ENCODE results near the gene AMPD3. TPM values are rescaled to one million over a fixed set of nuclear protein-coding genes. Genes with fewer than 3 reads are reported as not detected.
A peak's percentile ranks its signal among the peaks of the same experiment; 100 is the strongest.

Gene AMPD3
- total RNA-seq, 2 experiments from 2014 or later = 18.8 to 21.1 TPM

DNA sequence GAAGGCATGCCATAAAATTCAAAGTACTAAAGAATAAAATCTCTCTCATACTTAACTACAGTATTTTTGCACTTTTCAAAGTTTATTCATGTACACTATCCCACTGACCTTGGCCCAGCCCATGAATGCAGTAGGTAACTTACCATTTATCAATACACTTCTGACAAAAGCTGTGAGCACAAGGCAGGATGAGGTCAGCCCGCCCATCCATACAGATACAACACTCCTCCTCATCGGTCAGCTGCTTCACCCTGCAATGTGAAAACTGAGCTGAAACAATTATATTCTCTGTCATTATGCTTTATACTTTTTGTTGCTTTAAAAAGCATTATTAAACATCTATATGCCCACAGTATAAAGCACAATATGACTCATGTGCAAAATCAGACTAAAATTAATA is 63.8 kb downstream of the AMPD3 start:
- no peak overlapping the region for H3K27ac Mint-ChIP-seq
- H3K4me1 Mint-ChIP-seq = peaks cover 2% of the 10 kb centered on the region
- no peak overlapping the region for H3K4me3 Mint-ChIP-seq
- ATAC-seq (ENCODE audit: low read depth) (no peak), DNase-seq (no peak)
- POLR2A ChIA-PET = no interaction called here
- peaks cover 11% of the 10 kb centered on the region for H3K36me3 Mint-ChIP-seq
- H3K9me3 Mint-ChIP-seq = no peaks in the 10 kb centered on the region
- no peaks in the 10 kb centered on the region for H3K27me3 Mint-ChIP-seq

GRCh38 chr11:10519630-10520029 is 64.6 kb downstream of the AMPD3 start:
- DNase-seq = no peak
- no peak for ATAC-seq (ENCODE audit: low read depth)
- H3K27ac Mint-ChIP-seq = no peak overlapping the region
- H3K36me3 Mint-ChIP-seq = peaks cover 11% of the 10 kb centered on the region
- no peaks in the 10 kb centered on the region for H3K27me3 Mint-ChIP-seq
- no peak overlapping the region for H3K4me3 Mint-ChIP-seq
- POLR2A ChIA-PET = no interaction called here
- peaks cover 2% of the 10 kb centered on the region for H3K4me1 Mint-ChIP-seq
- H3K9me3 Mint-ChIP-seq = no peaks in the 10 kb centered on the region

GRCh38 chr11:10520562-10520961 is 65.5 kb downstream of the AMPD3 start:
- Mint-ChIP-seq H3K4me1 (peaks cover 2% of the 10 kb centered on the region), H3K27ac (no peak overlapping the region), H3K4me3 (no peak overlapping the region), H3K36me3 (peaks cover 13% of the 10 kb centered on the region), H3K9me3 (no peaks in the 10 kb centered on the region), H3K27me3 (no peaks in the 10 kb centered on the region)
- no peak for DNase-seq
- POLR2A ChIA-PET = interaction anchor here (0.6 kb wide), 3 partner anchors 16 to 102 kb away, joined by 3 to 4 read pairs (median 3); partner anchors contain the start of gene AMPD3
- no peak for ATAC-seq (ENCODE audit: low read depth)

DNA sequence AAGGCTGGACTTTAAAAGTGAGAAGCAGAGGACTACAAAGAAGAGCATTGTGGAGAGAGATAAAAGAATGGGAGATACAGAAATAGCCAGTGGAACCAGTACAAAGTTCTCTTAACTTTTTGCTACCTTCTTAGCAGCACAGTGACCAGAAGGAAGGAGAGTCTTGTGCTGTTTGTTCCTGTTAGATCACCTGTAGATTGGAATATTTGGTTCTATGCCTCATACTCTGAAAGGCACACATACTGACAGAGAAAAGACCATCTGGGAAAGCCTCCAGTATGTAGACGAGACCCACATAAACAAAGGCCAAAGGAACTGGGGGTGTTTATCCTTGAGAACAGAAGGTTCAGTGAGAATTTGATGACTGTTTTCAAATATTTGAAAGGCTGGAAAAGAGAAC is 67.2 kb downstream of the AMPD3 start:
- H3K36me3 Mint-ChIP-seq = peaks cover 19% of the 10 kb centered on the region

GRCh38 chr11:10522921-10523320 is 67.9 kb downstream of the AMPD3 start:
- no peaks in the 10 kb centered on the region for H3K27me3 Mint-ChIP-seq
- no peak for ATAC-seq (ENCODE audit: low read depth)
- H3K4me1 Mint-ChIP-seq = peaks cover 15% of the 10 kb centered on the region
- H3K27ac Mint-ChIP-seq = no peak overlapping the region
- DNase-seq = no peak
- H3K36me3 Mint-ChIP-seq = peaks cover 24% of the 10 kb centered on the region
- POLR2A ChIA-PET = no interaction called here
- H3K9me3 Mint-ChIP-seq = no peaks in the 10 kb centered on the region
- no peak overlapping the region for H3K4me3 Mint-ChIP-seq

More for the DNA sequence above, 67.2 kb downstream of the AMPD3 start:
- peaks cover 10% of the 10 kb centered on the region for H3K4me1 Mint-ChIP-seq
- no peaks in the 10 kb centered on the region for H3K9me3 Mint-ChIP-seq
- DNase-seq (no peak), ATAC-seq (ENCODE audit: low read depth) (no peak)
- H3K27me3 Mint-ChIP-seq = no peaks in the 10 kb centered on the region
- POLR2A ChIA-PET = no interaction called here
- no peak overlapping the region for H3K27ac Mint-ChIP-seq
- no peak overlapping the region for H3K4me3 Mint-ChIP-seq

DNA sequence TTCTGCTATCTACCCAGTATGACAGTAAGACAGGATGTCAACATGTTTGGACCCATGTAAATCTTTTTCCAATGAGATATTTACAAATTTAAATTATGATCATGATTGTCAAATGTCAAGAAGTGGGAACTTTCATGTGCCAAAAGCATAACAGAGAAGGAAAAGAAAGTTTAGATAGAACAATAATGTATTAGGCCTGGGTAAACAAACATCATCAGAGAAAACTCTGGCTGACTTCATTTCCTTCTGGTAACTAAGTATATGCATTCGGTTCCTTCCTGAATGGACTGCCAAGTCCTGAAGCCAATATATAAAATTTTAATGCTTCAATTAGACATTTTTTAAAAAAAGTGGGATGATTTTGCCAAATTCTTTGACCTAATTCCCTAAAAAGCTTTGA is 69.4 kb downstream of the AMPD3 start:
- Mint-ChIP-seq H3K27me3 (no peaks in the 10 kb centered on the region), H3K9me3 (no peaks in the 10 kb centered on the region), H3K27ac (no peak overlapping the region), H3K36me3 (peaks cover 24% of the 10 kb centered on the region), H3K4me3 (no peak overlapping the region), H3K4me1 (peaks cover 15% of the 10 kb centered on the region)
- DNase-seq (no peak), ATAC-seq (ENCODE audit: low read depth) (no peak)
- POLR2A ChIA-PET = no interaction called here

- peaks cover 17% of the 10 kb centered on the region for H3K36me3 Mint-ChIP-seq
- H3K27me3 Mint-ChIP-seq = no peaks in the 10 kb centered on the region
- H3K9me3 Mint-ChIP-seq = no peaks in the 10 kb centered on the region
- DNase-seq (no peak), ATAC-seq (ENCODE audit: low read depth) (peak; percentile 83)
- no peak overlapping the region for H3K4me3 Mint-ChIP-seq
- POLR2A ChIA-PET = interaction anchor here (0.6 to 1.5 kb wide), 3 partner anchors 13 to 14 kb away, joined by 3 to 5 read pairs (median 4); partner anchors contain the start of gene RNF141
- peak overlapping the region; percentile 5 for H3K27ac Mint-ChIP-seq
- peaks cover 15% of the 10 kb centered on the region for H3K4me1 Mint-ChIP-seq
Observed at GRCh38 chr11:10526974-10527918, 72.2 kb downstream of the AMPD3 start.

- Mint-ChIP-seq H3K27me3 (no peaks in the 10 kb centered on the region), H3K9me3 (no peaks in the 10 kb centered on the region), H3K4me1 (peaks cover 15% of the 10 kb centered on the region), H3K4me3 (no peak overlapping the region), H3K36me3 (peaks cover 17% of the 10 kb centered on the region), H3K27ac (no peak overlapping the region)
- ATAC-seq (ENCODE audit: low read depth) (no peak), DNase-seq (no peak)
- POLR2A ChIA-PET = interaction anchor here (1.5 kb wide), 1 partner anchor 13 kb away, joined by 4 read pairs; the partner anchor contains the start of gene RNF141
Observed at GRCh38 chr11:10528121-10528520, 73.1 kb downstream of the AMPD3 start.

- no peak overlapping the region for H3K27ac Mint-ChIP-seq
- DNase-seq = no peak
- POLR2A ChIA-PET = interaction anchor here (1.5 kb wide), 1 partner anchor 12 kb away, joined by 4 read pairs; the partner anchor contains the start of gene RNF141
- no peak overlapping the region for H3K4me3 Mint-ChIP-seq
- no peaks in the 10 kb centered on the region for H3K27me3 Mint-ChIP-seq
- no peak for ATAC-seq (ENCODE audit: low read depth)
- peaks cover 13% of the 10 kb centered on the region for H3K4me1 Mint-ChIP-seq
- peaks cover 20% of the 10 kb centered on the region for H3K36me3 Mint-ChIP-seq
- no peaks in the 10 kb centered on the region for H3K9me3 Mint-ChIP-seq
Observed at GRCh38 chr11:10529279-10529678, 74.2 kb downstream of the AMPD3 start.

- POLR2A ChIA-PET = no interaction called here
- Mint-ChIP-seq H3K9me3 (no peaks in the 10 kb centered on the region), H3K27ac (no peak overlapping the region)
Observed at GRCh38 chr11:10532526-10532925, 77.5 kb downstream of the AMPD3 start.

GRCh38 chr11:10533323-10533722 is 78.3 kb downstream of the AMPD3 start:
- peaks cover 5% of the 10 kb centered on the region for H3K36me3 Mint-ChIP-seq
- H3K27me3 Mint-ChIP-seq = no peaks in the 10 kb centered on the region
- no peaks in the 10 kb centered on the region for H3K9me3 Mint-ChIP-seq
- no peak overlapping the region for H3K4me3 Mint-ChIP-seq
- H3K27ac Mint-ChIP-seq = no peak overlapping the region
- ATAC-seq (ENCODE audit: low read depth) = no peak
- H3K4me1 Mint-ChIP-seq = peaks cover 9% of the 10 kb centered on the region
- POLR2A ChIA-PET = no interaction called here
- no peak for DNase-seq

More at GRCh38 chr11:10532526-10532925, 77.5 kb downstream of the AMPD3 start:
- Mint-ChIP-seq H3K36me3 (peaks cover 7% of the 10 kb centered on the region), H3K27me3 (no peaks in the 10 kb centered on the region), H3K4me1 (peaks cover 8% of the 10 kb centered on the region), H3K4me3 (no peak overlapping the region)
- ATAC-seq (ENCODE audit: low read depth) = no peak
- DNase-seq = no peak

GRCh38 chr11:10534316-10534715 is 79.3 kb downstream of the AMPD3 start:
- Mint-ChIP-seq H3K27me3 (no peaks in the 10 kb centered on the region), H3K9me3 (no peaks in the 10 kb centered on the region), H3K4me1 (peaks cover 9% of the 10 kb centered on the region), H3K27ac (no peak overlapping the region), H3K36me3 (peaks cover 5% of the 10 kb centered on the region), H3K4me3 (no peak overlapping the region)
- no peak for DNase-seq
- ATAC-seq (ENCODE audit: low read depth) = no peak
- POLR2A ChIA-PET = no interaction called here

DNA sequence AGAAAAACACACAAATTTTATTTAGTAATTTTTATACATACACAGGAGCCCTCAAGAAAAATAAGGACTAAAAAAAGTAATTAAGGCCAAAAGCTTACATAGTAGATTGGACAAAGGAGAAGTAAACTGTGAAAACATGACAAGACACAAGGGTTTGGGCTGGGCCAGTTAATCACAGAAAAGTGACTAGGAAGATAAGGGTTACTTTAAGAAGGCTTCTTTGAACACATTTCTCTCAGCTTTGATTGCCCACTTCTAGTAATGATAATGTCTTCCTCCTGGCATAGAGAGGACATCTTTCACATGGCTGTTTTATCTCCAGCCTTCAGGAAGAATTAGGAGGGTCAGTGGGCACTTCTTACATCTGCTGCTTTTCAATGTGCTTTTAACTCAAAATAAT is 82.5 kb downstream of the AMPD3 start:
- POLR2A ChIA-PET = interaction anchor here (0.6 kb wide), 1 partner anchor 132 kb away, joined by 4 read pairs; no protein-coding TSS in a partner anchor
- Mint-ChIP-seq H3K4me3 (no peak overlapping the region), H3K36me3 (peaks cover 5% of the 10 kb centered on the region), H3K27ac (no peak overlapping the region), H3K9me3 (no peaks in the 10 kb centered on the region), H3K27me3 (no peaks in the 10 kb centered on the region), H3K4me1 (peaks cover 20% of the 10 kb centered on the region)
- ATAC-seq (ENCODE audit: low read depth) (no peak), DNase-seq (no peak)

GRCh38 chr11:10538924-10539323 is 83.9 kb downstream of the AMPD3 start:
- peaks cover under 1% of the 10 kb centered on the region for H3K36me3 Mint-ChIP-seq
- no peak for DNase-seq
- no peak overlapping the region for H3K4me3 Mint-ChIP-seq
- POLR2A ChIA-PET = no interaction called here
- H3K27me3 Mint-ChIP-seq = peaks cover 2% of the 10 kb centered on the region
- ATAC-seq (ENCODE audit: low read depth) = no peak
- peaks cover 3% of the 10 kb centered on the region for H3K9me3 Mint-ChIP-seq
- no peak overlapping the region for H3K27ac Mint-ChIP-seq
- H3K4me1 Mint-ChIP-seq = peaks cover 20% of the 10 kb centered on the region

Measured in activated naive CD8-positive, alpha-beta T cell treated with anti-CD3 and anti-CD28 coated beads, Interleukin-2, amount 10 ng/mL, durations not matched to agents 7 days and 5 days (primary cell).